ENCODE data around the gene ADGRV1.
"Not testable (repeated sequence)": the region's sequence is repeated elsewhere in the genome, so short reads cannot be mapped to it uniquely, and the experiment has no call there.

Gene ADGRV1

DNA sequence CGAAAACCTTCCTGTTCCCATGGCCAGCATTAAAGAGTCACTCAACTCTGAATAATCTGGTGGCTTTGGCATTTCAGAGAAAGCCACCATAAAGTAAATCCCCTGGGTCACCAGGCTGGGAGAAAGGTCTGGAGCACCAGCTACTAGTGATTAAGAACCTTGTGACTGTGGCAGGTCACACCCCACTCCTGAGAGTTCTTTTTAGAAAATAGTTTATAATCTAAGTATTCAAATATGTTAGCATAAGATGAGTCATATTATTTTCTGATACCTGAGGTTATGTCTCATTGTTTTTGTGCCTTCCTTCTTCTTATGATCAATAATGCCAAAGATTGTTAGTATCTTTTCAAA is 472.8 kb downstream of the ADGRV1 start:
- no peak overlapping the region for H3K27ac Mint-ChIP-seq
- no peaks in the 10 kb centered on the region for H3K36me3 Mint-ChIP-seq (ENCODE audit: low read depth)
- DNase-seq, result no peak
- no peak overlapping the region for H3K4me3 Mint-ChIP-seq
- peaks cover 13% of the 10 kb centered on the region for H3K27me3 Mint-ChIP-seq
- no peaks in the 10 kb centered on the region for H3K4me1 Mint-ChIP-seq
- no peaks in the 10 kb centered on the region for H3K9me3 Mint-ChIP-seq
- no peak for ATAC-seq

DNA sequence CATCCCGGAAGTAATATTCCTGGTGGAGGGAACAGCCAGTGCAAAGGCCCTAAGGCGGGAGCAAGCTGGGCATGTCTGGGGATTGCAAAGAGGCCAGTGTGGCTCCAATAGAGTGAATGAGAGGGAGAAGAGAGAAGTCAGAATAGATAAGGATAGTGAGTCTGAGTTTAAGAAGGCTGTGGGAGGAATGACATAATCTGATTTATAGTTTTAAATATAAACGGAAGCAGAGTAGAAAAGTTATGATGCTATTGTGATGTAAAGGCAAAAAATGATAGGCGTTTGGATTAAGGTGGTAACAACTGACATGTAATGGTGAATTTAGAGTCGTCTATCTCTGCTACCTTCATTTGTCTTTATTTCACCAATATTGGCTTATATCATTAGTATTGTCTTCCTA is 473.5 kb downstream of the ADGRV1 start:
- no peaks in the 10 kb centered on the region for H3K9me3 Mint-ChIP-seq
- ATAC-seq (no peak), DNase-seq (no peak)
- H3K4me3 Mint-ChIP-seq, result no peak overlapping the region
- H3K4me1 Mint-ChIP-seq, result no peaks in the 10 kb centered on the region
- no peaks in the 10 kb centered on the region for H3K36me3 Mint-ChIP-seq (ENCODE audit: low read depth)
- H3K27me3 Mint-ChIP-seq, result peaks cover 13% of the 10 kb centered on the region
- H3K27ac Mint-ChIP-seq, result no peak overlapping the region

DNA sequence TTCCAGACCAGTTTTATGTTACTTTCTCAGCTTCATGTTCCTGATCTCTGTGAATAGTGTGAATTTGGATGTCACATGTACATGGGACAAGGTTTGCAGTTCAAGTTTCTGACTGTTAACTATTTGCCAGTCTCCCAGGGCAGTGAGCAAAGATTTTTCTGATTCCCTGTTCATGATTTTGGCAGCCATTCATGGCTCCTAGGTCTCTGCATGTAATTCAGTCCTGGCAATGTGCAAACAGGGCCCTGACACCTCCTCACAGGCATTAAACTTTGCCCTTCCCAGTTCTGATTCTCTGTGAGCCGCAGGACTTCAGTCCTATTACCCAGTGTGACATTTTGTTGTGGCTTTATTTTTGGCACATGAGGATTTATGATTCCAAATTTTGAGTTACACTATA is 474.8 kb downstream of the ADGRV1 start:
- Mint-ChIP-seq H3K4me3 (no peak overlapping the region), H3K36me3 (ENCODE audit: low read depth) (no peaks in the 10 kb centered on the region), H3K4me1 (no peaks in the 10 kb centered on the region), H3K27ac (no peak overlapping the region), H3K9me3 (no peaks in the 10 kb centered on the region), H3K27me3 (peaks cover 10% of the 10 kb centered on the region)
- DNase-seq (no peak), ATAC-seq (no peak)

DNA sequence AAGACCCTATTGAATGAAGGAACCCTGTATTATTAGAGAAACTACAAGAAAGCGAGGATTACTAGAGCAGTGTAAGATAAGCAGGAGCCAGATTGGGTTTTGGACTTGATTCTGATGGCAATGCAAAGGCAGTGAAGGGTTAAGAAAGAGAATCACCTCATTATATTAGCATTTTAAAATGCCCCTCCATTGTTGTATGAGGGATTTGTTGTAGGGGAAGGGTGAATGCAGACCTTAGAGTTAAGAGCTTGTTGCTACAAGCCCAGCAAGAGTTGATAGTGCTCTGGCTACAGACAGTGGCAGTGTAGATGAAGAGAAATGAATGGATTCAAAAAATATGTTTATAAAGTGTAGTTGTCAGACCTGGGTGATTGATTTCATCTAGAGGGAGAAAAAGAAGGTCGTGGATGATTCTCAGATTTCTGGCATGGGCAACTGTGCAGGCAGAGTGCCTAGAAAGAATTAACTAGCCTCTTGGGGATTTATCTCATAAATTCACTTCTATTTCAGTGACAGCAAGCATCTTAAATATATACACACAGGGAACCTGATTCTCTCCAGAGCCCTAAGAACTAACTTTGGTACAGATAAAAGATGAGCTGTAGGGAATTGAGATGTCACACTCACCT is 479.7 kb downstream of the ADGRV1 start:
- Mint-ChIP-seq H3K9me3 (peaks cover 7% of the 10 kb centered on the region), H3K4me3 (no peak overlapping the region), H3K4me1 (no peaks in the 10 kb centered on the region), H3K36me3 (ENCODE audit: low read depth) (no peaks in the 10 kb centered on the region), H3K27ac (no peak overlapping the region), H3K27me3 (peaks cover 2% of the 10 kb centered on the region)
- DNase-seq, result no peak
- ATAC-seq, result no peak

DNA sequence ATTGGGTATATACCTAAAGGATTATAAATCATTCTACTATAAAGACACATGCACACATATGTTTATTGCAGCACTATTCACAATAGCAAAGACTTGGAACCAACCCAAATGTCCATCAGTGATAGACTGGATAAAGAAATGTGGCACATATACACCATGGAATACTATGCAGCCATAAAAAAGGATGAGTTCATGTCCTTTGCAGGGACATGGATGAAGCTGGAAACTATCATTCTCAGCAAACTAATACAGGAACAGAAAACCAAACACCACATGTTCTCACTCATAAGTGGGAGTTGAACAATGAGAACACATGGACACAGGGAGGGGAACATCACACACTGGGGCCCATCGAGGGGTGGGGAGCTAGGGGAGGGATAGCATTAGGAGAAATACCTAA is 482.5 kb downstream of the ADGRV1 start:
- H3K36me3 Mint-ChIP-seq (ENCODE audit: low read depth); ATAC-seq; H3K4me1 Mint-ChIP-seq; H3K4me3 Mint-ChIP-seq; H3K27me3 Mint-ChIP-seq; H3K27ac Mint-ChIP-seq; H3K9me3 Mint-ChIP-seq; DNase-seq: not testable (repeated sequence)

DNA sequence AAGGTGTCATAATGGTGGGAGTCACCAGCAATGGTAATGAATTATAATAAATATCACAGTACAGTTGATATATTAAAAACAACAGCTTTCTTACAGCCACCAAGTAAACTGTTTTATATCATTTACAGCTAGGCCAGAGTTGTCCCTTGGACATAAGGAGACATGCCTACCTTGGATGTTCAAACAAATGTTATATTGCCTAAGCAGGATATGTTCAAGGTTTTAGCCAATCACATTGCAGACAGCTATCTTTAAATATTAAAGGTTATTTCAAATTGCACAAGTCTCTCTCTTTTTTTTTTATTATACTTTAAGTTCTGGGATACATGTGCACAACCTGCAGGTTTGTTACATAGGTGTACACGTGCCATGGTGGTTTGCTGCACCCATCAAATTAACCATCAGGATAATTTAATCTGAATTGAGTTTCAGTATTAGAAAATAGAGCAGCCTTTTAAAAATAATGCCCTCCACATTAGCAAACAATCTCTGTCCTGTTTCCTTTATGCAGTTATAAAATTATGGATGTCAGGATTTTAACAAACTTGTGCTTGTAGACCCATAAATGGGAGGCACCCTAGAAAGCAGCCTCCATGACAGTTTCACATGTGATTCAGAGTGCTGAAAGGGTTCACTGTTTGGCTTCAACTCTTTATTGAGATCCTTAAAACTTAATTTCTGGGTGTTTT is 483.8 kb downstream of the ADGRV1 start:
- ATAC-seq, result no peak
- DNase-seq, result no peak
- no peaks in the 10 kb centered on the region for H3K36me3 Mint-ChIP-seq (ENCODE audit: low read depth)
- H3K9me3 Mint-ChIP-seq, result peaks cover 7% of the 10 kb centered on the region
- peaks cover 12% of the 10 kb centered on the region for H3K27me3 Mint-ChIP-seq
- no peak overlapping the region for H3K27ac Mint-ChIP-seq
- no peak overlapping the region for H3K4me3 Mint-ChIP-seq
- H3K4me1 Mint-ChIP-seq, result no peaks in the 10 kb centered on the region

DNA sequence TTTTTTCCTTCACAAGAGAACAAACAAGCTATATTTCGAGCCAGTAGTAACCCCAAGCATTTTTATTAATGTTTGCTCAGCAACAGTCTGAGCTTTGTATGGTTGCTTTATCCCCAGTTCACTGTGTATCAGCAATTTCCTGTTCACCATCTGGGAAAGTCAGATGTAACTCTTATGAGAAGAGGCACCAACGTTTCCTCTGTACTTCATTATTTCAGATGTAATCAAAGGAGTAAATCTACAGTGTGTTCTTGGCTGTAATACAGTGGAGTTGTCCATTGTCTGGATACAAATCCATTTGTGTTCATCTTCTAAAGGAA is 484.3 kb downstream of the ADGRV1 start:
- H3K4me3 Mint-ChIP-seq, result no peak overlapping the region
- H3K27ac Mint-ChIP-seq, result no peak overlapping the region
- H3K9me3 Mint-ChIP-seq, result peaks cover 7% of the 10 kb centered on the region
- H3K4me1 Mint-ChIP-seq, result no peaks in the 10 kb centered on the region
- no peak for ATAC-seq
- peaks cover 13% of the 10 kb centered on the region for H3K27me3 Mint-ChIP-seq
- DNase-seq, result no peak
- no peaks in the 10 kb centered on the region for H3K36me3 Mint-ChIP-seq (ENCODE audit: low read depth)

DNA sequence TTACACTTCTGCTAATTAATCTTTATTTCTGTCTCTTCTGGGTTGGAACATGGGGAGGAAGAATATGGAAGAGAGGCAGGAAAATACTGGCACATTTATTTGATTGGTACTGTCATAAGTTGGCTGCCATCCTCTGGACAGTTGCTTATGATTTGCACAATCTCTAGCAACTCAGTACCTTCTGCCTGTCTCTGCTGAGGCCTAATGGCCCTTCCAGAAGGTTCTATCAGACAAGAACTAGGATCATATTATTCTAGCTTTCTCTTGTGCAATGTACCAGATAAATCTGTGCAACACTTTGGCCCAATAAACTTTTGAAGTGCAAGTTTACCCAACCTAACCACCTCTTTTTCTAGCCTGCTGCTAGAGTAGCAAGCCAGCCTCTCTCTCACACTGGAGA is 489.5 kb downstream of the ADGRV1 start:
- H3K4me3 Mint-ChIP-seq, result no peak overlapping the region
- H3K9me3 Mint-ChIP-seq, result no peaks in the 10 kb centered on the region
- peaks cover 15% of the 10 kb centered on the region for H3K27me3 Mint-ChIP-seq
- DNase-seq (no peak), ATAC-seq (no peak)
- H3K36me3 Mint-ChIP-seq (ENCODE audit: low read depth), result no peaks in the 10 kb centered on the region
- H3K4me1 Mint-ChIP-seq, result no peaks in the 10 kb centered on the region
- no peak overlapping the region for H3K27ac Mint-ChIP-seq

DNA sequence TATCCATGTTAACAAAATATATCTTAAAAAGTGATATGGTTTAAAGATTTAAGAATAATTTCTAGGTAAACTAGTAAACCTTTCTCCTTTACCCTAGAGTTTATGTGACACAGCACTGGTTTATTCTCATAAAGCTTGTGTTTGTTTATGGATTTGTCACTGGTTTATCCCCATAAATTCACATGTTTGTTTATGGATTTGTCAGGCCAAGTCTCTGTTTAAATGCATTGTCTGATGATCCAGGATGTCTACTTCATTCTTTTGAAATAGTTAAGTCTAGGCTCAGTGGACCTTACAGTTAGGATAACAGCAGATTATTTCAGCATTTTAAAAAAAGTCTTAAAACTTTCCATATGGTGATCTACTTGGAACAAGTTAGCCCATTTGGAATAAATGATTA is 490.5 kb downstream of the ADGRV1 start:
- ATAC-seq (no peak), DNase-seq (no peak)
- Mint-ChIP-seq H3K9me3 (no peaks in the 10 kb centered on the region), H3K4me3 (no peak overlapping the region), H3K36me3 (ENCODE audit: low read depth) (no peaks in the 10 kb centered on the region), H3K27me3 (peaks cover 15% of the 10 kb centered on the region), H3K4me1 (no peaks in the 10 kb centered on the region), H3K27ac (no peak overlapping the region)

DNA sequence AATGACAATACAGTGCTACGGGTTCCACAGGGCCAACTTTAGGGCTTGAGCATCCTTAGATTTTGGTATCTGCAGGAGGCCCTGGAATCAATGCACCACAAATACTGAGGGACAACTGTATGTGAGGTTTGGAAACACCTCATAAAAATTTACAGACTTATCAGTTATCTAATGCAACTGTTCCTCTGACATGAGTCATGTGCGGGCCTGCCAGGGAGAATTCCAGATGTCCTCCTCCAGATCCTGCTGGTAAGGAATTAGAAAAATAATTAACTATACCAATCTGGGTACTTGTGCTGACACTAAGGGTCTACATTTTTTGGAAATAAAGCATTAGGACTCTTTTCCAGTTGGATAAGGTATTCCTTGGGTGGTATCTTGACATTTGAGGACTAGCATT is 491.2 kb downstream of the ADGRV1 start:
- ATAC-seq, result no peak
- Mint-ChIP-seq H3K9me3 (no peaks in the 10 kb centered on the region), H3K4me3 (no peak overlapping the region), H3K4me1 (no peaks in the 10 kb centered on the region), H3K27me3 (peaks cover 20% of the 10 kb centered on the region), H3K36me3 (ENCODE audit: low read depth) (no peaks in the 10 kb centered on the region), H3K27ac (no peak overlapping the region)
- no peak for DNase-seq

DNA sequence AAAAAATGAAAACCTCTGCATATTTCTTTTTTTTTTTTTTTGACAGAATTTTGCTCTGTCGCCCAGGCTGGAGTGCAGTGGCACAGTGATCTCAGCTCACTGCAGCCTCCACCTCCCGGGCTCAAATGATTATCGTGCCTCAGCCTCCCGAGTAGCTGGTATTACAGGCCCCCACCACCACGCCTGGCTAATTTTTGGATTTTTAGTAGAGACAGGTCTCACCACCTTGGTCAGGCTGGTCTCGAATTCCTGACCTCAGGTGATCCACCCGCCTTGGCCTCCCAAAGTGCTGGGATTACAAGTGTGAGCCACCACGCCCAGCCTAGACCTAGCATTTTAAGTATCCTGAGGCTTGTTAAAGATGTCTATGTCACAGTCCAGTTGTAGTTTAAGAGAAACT is 493.8 kb downstream of the ADGRV1 start:
- peaks cover 18% of the 10 kb centered on the region for H3K27me3 Mint-ChIP-seq
- not testable (repeated sequence) for ATAC-seq; DNase-seq; H3K4me3 Mint-ChIP-seq; H3K4me1 Mint-ChIP-seq; H3K36me3 Mint-ChIP-seq (ENCODE audit: low read depth); H3K9me3 Mint-ChIP-seq; H3K27ac Mint-ChIP-seq

DNA sequence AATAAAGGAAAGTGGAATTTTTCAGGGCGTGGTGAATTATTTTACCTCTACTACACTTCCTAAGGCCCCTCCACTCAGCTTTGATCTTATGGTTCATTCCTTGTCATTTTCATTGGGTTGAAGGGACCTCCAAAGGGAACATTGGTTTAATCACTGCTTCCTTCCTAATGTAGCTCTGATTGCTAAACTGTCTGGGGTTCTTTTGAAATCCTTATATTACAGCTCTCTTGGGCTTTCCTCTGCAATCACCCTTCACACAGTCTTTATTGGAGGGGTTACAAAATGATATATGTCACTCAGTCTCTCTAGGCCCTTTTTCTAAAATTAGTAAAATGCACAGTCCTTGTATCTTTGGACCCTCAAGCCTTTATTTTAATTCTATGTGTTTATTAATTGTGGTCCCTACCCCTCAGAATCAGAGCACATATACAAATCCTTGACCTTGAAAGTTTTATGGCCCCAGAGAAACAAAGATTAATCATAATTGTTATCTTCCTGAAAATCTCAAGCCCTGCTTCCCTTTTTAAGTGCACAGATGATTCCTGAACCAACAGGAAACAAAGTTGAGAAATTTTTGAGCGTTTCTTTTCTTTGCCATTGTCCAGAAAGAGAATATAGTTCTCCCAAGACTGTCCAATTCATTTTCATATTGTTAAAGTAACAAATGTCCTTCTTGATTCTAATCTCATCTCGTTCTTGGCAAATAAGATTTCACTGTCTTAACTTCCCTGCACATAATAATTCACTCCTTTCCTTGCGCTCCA is 494.6 kb downstream of the ADGRV1 start:
- Mint-ChIP-seq H3K27ac (no peak overlapping the region), H3K9me3 (peaks cover 5% of the 10 kb centered on the region), H3K36me3 (ENCODE audit: low read depth) (no peaks in the 10 kb centered on the region), H3K4me3 (no peak overlapping the region), H3K4me1 (peaks cover 1% of the 10 kb centered on the region), H3K27me3 (peaks cover 17% of the 10 kb centered on the region)
- DNase-seq (no peak), ATAC-seq (no peak)

DNA sequence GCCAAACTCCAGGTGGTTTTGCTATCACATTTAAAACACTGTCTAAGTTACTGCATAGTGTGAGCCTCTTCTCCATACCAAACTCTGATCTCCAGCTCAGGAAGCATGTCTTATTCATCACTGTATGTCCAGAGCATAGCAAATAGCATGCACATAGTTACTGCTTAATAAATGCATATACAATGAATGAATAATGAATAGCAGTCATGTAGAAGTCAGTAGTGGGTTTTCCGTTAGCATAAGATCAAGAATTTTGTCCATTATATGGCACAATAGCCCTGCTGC is 495.1 kb downstream of the ADGRV1 start:
- DNase-seq, result no peak
- H3K27ac Mint-ChIP-seq, result no peak overlapping the region
- no peak overlapping the region for H3K4me3 Mint-ChIP-seq
- no peaks in the 10 kb centered on the region for H3K36me3 Mint-ChIP-seq (ENCODE audit: low read depth)
- no peak for ATAC-seq
- H3K4me1 Mint-ChIP-seq, result peaks cover 6% of the 10 kb centered on the region
- peaks cover 5% of the 10 kb centered on the region for H3K9me3 Mint-ChIP-seq
- H3K27me3 Mint-ChIP-seq, result peaks cover 17% of the 10 kb centered on the region

DNA sequence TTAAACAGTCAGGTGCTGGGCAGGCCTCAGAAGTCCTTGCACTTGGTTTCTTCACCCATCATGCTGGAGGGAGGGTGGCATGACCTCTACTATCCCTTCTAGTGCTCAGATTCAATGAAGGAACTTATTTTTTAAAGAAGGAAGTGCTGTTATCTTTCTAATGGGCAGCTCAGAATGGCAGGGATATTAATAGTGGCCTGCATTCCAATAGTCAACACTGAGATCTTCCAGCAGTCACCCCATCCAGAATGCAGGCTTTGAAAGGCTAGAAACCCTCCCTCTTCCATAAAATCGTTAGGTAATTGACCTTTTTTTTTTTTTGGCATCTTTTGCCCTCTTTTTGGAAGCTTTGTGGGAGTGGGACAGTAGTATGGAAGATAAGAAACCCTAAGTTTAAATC is 499.6 kb downstream of the ADGRV1 start:
- H3K27me3 Mint-ChIP-seq, result peaks cover 23% of the 10 kb centered on the region
- no peak overlapping the region for H3K27ac Mint-ChIP-seq
- peaks cover 9% of the 10 kb centered on the region for H3K9me3 Mint-ChIP-seq
- peaks cover 44% of the 10 kb centered on the region for H3K4me1 Mint-ChIP-seq
- no peak for DNase-seq
- no peak overlapping the region for H3K4me3 Mint-ChIP-seq
- ATAC-seq, result no peak
- no peaks in the 10 kb centered on the region for H3K36me3 Mint-ChIP-seq (ENCODE audit: low read depth)

DNA sequence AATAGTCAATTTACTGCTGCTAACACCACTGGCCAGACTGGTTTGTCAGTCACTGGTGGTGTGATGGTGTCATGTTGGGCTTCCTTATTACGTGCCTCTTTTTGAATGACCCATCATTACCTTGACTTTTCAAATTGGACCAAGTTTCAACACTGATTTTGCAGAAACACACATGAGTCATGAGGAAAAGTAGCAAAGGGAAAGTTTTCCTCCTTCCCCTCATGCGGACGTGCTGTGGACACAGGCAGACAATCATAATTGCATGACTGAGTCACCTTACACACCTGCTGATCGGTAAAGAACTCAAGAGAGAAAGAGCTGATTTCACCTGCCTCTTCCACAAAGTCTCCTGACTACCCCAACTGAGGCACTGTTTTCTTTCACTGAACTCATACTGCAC is 500.0 kb downstream of the ADGRV1 start:
- DNase-seq, result no peak
- Mint-ChIP-seq H3K4me1 (peaks cover 45% of the 10 kb centered on the region), H3K9me3 (peaks cover 9% of the 10 kb centered on the region), H3K27me3 (peaks cover 23% of the 10 kb centered on the region), H3K36me3 (ENCODE audit: low read depth) (no peaks in the 10 kb centered on the region), H3K4me3 (no peak overlapping the region), H3K27ac (no peak overlapping the region)
- ATAC-seq, result peak; percentile 21
